RWPE2 (cell line): ENCODE results near the gene PCSK5.

Experiments used
- ATAC-seq: fragments of 200-7000 bp; cut with Tn5 transposase; 3 replicates; pipeline ENCODE4 v1.9.1; 2021; ENCODE audit warnings: low read depth
- DNase-seq: peaks from one replicate; pipeline ENCODE4 v3.0.0-alpha.2; 2020; ENCODE audit warnings: low spot score
- H3K27ac ChIP-seq: fragments of 450-650 bp; 2 replicates; pipeline ENCODE4 v1.5.1; 2017; ENCODE audit warnings: mild to moderate bottlenecking; ENCODE audit not compliant: poor library complexity, severe bottlenecking
- H3K27me3 ChIP-seq: fragments of 250-450 bp; sonication (Bioruptor Pico); 2 replicates; pipeline ENCODE4 v1.5.1; 2021; ENCODE audit warnings: mild to moderate bottlenecking, moderate library complexity; ENCODE audit not compliant: insufficient read depth, poor library complexity, severe bottlenecking
- H3K36me3 ChIP-seq: fragments of 250-450 bp; sonication (Bioruptor Pico); 2 replicates; pipeline ENCODE4 v1.5.1; 2020; ENCODE audit warnings: low read depth, mild to moderate bottlenecking, moderate library complexity
- H3K4me1 ChIP-seq: fragments of 250-450 bp; sonication (Bioruptor Pico); 2 replicates; pipeline ENCODE4 v1.5.1; 2021; ENCODE audit warnings: mild to moderate bottlenecking, moderate library complexity; ENCODE audit not compliant: insufficient read depth, poor library complexity, severe bottlenecking
- H3K4me3 ChIP-seq: fragments of 250-450 bp; sonication (Bioruptor Pico); 2 replicates; pipeline ENCODE4 v1.5.1; 2021; ENCODE audit warnings: mild to moderate bottlenecking, moderate library complexity; ENCODE audit not compliant: severe bottlenecking
- H3K9me3 ChIP-seq: fragments of 250-450 bp; sonication (Bioruptor Pico); 2 replicates; pipeline ENCODE4 v1.5.1; 2021; ENCODE audit warnings: mild to moderate bottlenecking, moderate library complexity; ENCODE audit not compliant: severe bottlenecking
- CTCF ChIP-seq: fragments of 450-650 bp; IDR thresholded peaks from one replicate; pipeline ENCODE4 v1.5.1; 2017; ENCODE audit warnings: mild to moderate bottlenecking, moderate library complexity; ENCODE audit not compliant: poor library complexity, severe bottlenecking

PCSK5 gene

GRCh38 chr9:75890472-75891276, at the start of gene PCSK5:
Gene PCSK5 (plus strand): TSS chr9:75890673. CDS start chr9:75891182, 509 bp downstream.
- peak within 1 kb of the TSS; percentile 20 for H3K27ac ChIP-seq
- DNase-seq = peak; percentile 84

DNA sequence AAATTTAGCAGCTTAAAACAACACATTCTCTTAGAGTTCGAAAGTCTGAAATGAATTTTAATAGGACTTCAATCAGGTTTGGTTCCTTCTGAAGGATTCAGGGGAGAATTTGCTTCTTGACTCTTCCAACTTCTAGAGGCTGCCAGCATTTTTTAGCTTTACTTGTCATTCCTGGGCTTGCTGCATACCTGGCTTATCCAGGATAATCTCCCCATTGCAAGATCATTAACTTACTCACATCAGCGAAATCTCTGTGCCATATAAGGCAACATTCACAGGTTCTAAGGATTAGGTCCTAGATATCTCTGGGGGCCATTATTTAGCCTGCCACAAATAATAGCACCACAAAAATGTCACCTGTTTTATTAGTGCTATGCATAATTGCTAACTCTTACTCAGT, 46.2 kb upstream of the PCSK5 start:
- Histone ChIP-seq H3K27me3 (no peaks in the 10 kb centered on the region), H3K4me3 (no peak overlapping the region), H3K9me3 (no peaks in the 10 kb centered on the region), H3K36me3 (no peaks in the 10 kb centered on the region), H3K27ac (no peak overlapping the region), H3K4me1 (no peaks in the 10 kb centered on the region)
- TF ChIP-seq CTCF = no peak
- no peak for ATAC-seq
- no peak for DNase-seq

More at GRCh38 chr9:75890472-75891276, at the start of gene PCSK5:
- H3K9me3 ChIP-seq = no peaks in the 10 kb centered on the region
- H3K27me3 ChIP-seq = peaks cover 36% of the 10 kb centered on the region
- H3K4me1 ChIP-seq = no peaks in the 10 kb centered on the region
- peak within 1 kb of the TSS; percentile 49 for H3K4me3 ChIP-seq
- TF ChIP-seq CTCF = peak; percentile 19
- no peaks in the 10 kb centered on the region for H3K36me3 ChIP-seq
- peak; percentile 82 for ATAC-seq

- ATAC-seq = no peak
- no peak overlapping the region for H3K27ac ChIP-seq
Observed at GRCh38 chr9:75845806-75846205, 44.7 kb upstream of the PCSK5 start.

GRCh38 chr9:75847085-75847484, 43.4 kb upstream of the PCSK5 start:
- ATAC-seq (no peak), DNase-seq (no peak)
- Histone ChIP-seq H3K9me3 (no peaks in the 10 kb centered on the region), H3K27me3 (no peaks in the 10 kb centered on the region), H3K36me3 (no peaks in the 10 kb centered on the region), H3K4me3 (no peak overlapping the region), H3K27ac (no peak overlapping the region), H3K4me1 (no peaks in the 10 kb centered on the region)
- TF ChIP-seq CTCF = no peak

More at GRCh38 chr9:75845806-75846205, 44.7 kb upstream of the PCSK5 start:
- Histone ChIP-seq H3K27me3 (no peaks in the 10 kb centered on the region), H3K4me3 (no peak overlapping the region), H3K9me3 (no peaks in the 10 kb centered on the region), H3K36me3 (no peaks in the 10 kb centered on the region), H3K4me1 (no peaks in the 10 kb centered on the region)
- DNase-seq = no peak
- no peak for TF ChIP-seq CTCF

GRCh38 chr9:75850459-75851200, 39.8 kb upstream of the PCSK5 start:
- DNase-seq (no peak), ATAC-seq (no peak)
- H3K4me3 ChIP-seq = no peak overlapping the region
- H3K27ac ChIP-seq = no peak overlapping the region
- no peaks in the 10 kb centered on the region for H3K4me1 ChIP-seq
- H3K27me3 ChIP-seq = peaks cover under 1% of the 10 kb centered on the region
- H3K36me3 ChIP-seq = no peaks in the 10 kb centered on the region
- TF ChIP-seq CTCF = no peak
- no peaks in the 10 kb centered on the region for H3K9me3 ChIP-seq
